KMS-11 (cell line): ENCODE results near the gene PLOD2.

Experiments
- H2AFZ ChIP-seq: fragments of 200-600 bp; sonication (generic); 2 replicates; pipeline ENCODE4 v1.6.1; 2016; ENCODE audit warnings: antibody characterized with exemption, mixed run types, low read depth
- H3K27ac ChIP-seq: fragments of 200-600 bp; sonication (generic); 2 replicates; pipeline ENCODE4 v1.6.1; 2016; ENCODE audit warnings: mild to moderate bottlenecking, mixed run types
- H3K27me3 ChIP-seq: fragments of 200-600 bp; sonication (generic); 2 replicates; pipeline ENCODE4 v1.6.1; 2017; ENCODE audit warnings: mild to moderate bottlenecking, low read depth, mixed run types, moderate library complexity; ENCODE audit not compliant: insufficient read depth
- H3K36me3 ChIP-seq: fragments of 200-600 bp; sonication (generic); 2 replicates; pipeline ENCODE4 v1.6.1; 2017; ENCODE audit warnings: mild to moderate bottlenecking, mixed run types; ENCODE audit not compliant: insufficient read depth
- H3K4me1 ChIP-seq: fragments of 200-600 bp; sonication (generic); 2 replicates; pipeline ENCODE4 v1.6.1; 2016; ENCODE audit warnings: mild to moderate bottlenecking, low read depth, mixed run types; ENCODE audit not compliant: poor library complexity, severe bottlenecking
- H3K4me2 ChIP-seq: fragments of 200-600 bp; sonication (generic); 2 replicates; pipeline ENCODE4 v1.7.0; 2016; ENCODE audit warnings: mild to moderate bottlenecking, mixed run types
- H3K4me3 ChIP-seq: fragments of 200-600 bp; sonication (generic); IDR thresholded peaks from 2 replicates; pipeline ENCODE4 v1.6.1; 2017; ENCODE audit warnings: low read depth, low read length, mixed read lengths; ENCODE audit not compliant: insufficient read depth
- H3K79me2 ChIP-seq: fragments of 200-600 bp; sonication (generic); 2 replicates; pipeline ENCODE4 v1.6.1; 2016; ENCODE audit warnings: low read depth, mixed run types; ENCODE audit not compliant: insufficient read depth
- H3K9ac ChIP-seq: fragments of 200-600 bp; sonication (generic); 2 replicates; pipeline ENCODE4 v1.6.1; 2016; ENCODE audit warnings: mild to moderate bottlenecking, mixed run types
- H4K20me1 ChIP-seq: fragments of 200-600 bp; sonication (generic); 2 replicates; pipeline ENCODE4 v1.6.1; 2016; ENCODE audit warnings: mild to moderate bottlenecking, mixed run types; ENCODE audit not compliant: insufficient read depth
- CTCF ChIP-seq: fragments of 200-600 bp; sonication (generic); conservative IDR thresholded peaks from 2 replicates; pipeline ENCODE4 v1.6.1; 2017; ENCODE audit warnings: low read depth, mild to moderate bottlenecking, antibody characterized with exemption, low read length, moderate library complexity, mixed read lengths

PLOD2 gene

GRCh38 chr3:146180376-146180775 is 19.4 kb upstream of the PLOD2 start:
- H3K4me3 ChIP-seq, result no peak overlapping the region
- TF ChIP-seq CTCF, result no peak
- H3K27me3 ChIP-seq, result no peaks in the 10 kb centered on the region
- H3K79me2 ChIP-seq, result no peaks in the 10 kb centered on the region
- H3K36me3 ChIP-seq, result no peaks in the 10 kb centered on the region
- H4K20me1 ChIP-seq, result no peaks in the 10 kb centered on the region
- no peak overlapping the region for H3K4me2 ChIP-seq
- H2AFZ ChIP-seq, result no peak overlapping the region
- no peak overlapping the region for H3K27ac ChIP-seq
- H3K9ac ChIP-seq, result no peak overlapping the region
- H3K4me1 ChIP-seq, result no peaks in the 10 kb centered on the region

- H3K27me3 ChIP-seq, result no peaks in the 10 kb centered on the region
- TF ChIP-seq CTCF, result no peak
- no peak overlapping the region for H3K4me3 ChIP-seq
- H3K79me2 ChIP-seq, result no peaks in the 10 kb centered on the region
- no peak overlapping the region for H3K27ac ChIP-seq
- no peaks in the 10 kb centered on the region for H3K36me3 ChIP-seq
- no peak overlapping the region for H3K9ac ChIP-seq
- H3K4me1 ChIP-seq, result no peaks in the 10 kb centered on the region
- no peaks in the 10 kb centered on the region for H4K20me1 ChIP-seq
- no peak overlapping the region for H2AFZ ChIP-seq
- H3K4me2 ChIP-seq, result no peak overlapping the region
These were observed 17.2 kb upstream of the PLOD2 start for GRCh38 chr3:146178006-146178689.

- H3K36me3 ChIP-seq, result no peaks in the 10 kb centered on the region
- no peak overlapping the region for H3K27ac ChIP-seq
- H3K9ac ChIP-seq, result no peak overlapping the region
- no peak for TF ChIP-seq CTCF
- H3K4me3 ChIP-seq, result no peak overlapping the region
- H3K4me1 ChIP-seq, result no peaks in the 10 kb centered on the region
- no peaks in the 10 kb centered on the region for H3K79me2 ChIP-seq
- no peak overlapping the region for H2AFZ ChIP-seq
- no peaks in the 10 kb centered on the region for H3K27me3 ChIP-seq
- H3K4me2 ChIP-seq, result no peak overlapping the region
- H4K20me1 ChIP-seq, result no peaks in the 10 kb centered on the region
These were observed 16.5 kb upstream of the PLOD2 start for GRCh38 chr3:146177519-146177918.

GRCh38 chr3:146177072-146177471 is 16.1 kb upstream of the PLOD2 start:
- H3K4me1 ChIP-seq, result no peaks in the 10 kb centered on the region
- no peak overlapping the region for H3K27ac ChIP-seq
- no peak for TF ChIP-seq CTCF
- H3K27me3 ChIP-seq, result no peaks in the 10 kb centered on the region
- H3K79me2 ChIP-seq, result no peaks in the 10 kb centered on the region
- no peak overlapping the region for H3K9ac ChIP-seq
- H4K20me1 ChIP-seq, result no peaks in the 10 kb centered on the region
- H3K4me2 ChIP-seq, result no peak overlapping the region
- no peak overlapping the region for H3K4me3 ChIP-seq
- H3K36me3 ChIP-seq, result no peaks in the 10 kb centered on the region
- no peak overlapping the region for H2AFZ ChIP-seq
